Small intestine (tissue), 7 donors: ENCODE measurements around the gene TMEM131. TPM values are rescaled to one million over a fixed set of nuclear protein-coding genes. Genes with fewer than 3 reads are reported as not detected.

Experiments
- DNase-seq, 2 donors: peaks; one replicate each; pipeline versions ENCODE4 v3.0.0 to v3.0.0-alpha.2; 2013
- FAIRE-seq: peaks from 2 replicates; lab custom pipeline; 2012; peaks lifted over from hg19 to GRCh38; lab: Jason Lieb, UNC
- H3K27ac ChIP-seq, 3 donors: one replicate each; pipeline ENCODE4 v1.5.1; 2013; ENCODE audit warnings: low read length in 2 of 3, mild to moderate bottlenecking in 2 of 3, control low read depth in 1 of 3, inconsistent platforms in 1 of 3, low read depth in 1 of 3, moderate library complexity in 1 of 3
- H3K27me3 ChIP-seq, 3 donors: one replicate each; pipeline ENCODE4 v1.6.1; 2013; ENCODE audit warnings: low read length in 3 of 3, inconsistent platforms in 1 of 3; ENCODE audit not compliant: control insufficient read depth in 3 of 3, insufficient read depth in 3 of 3
- H3K36me3 ChIP-seq, 3 donors: one replicate each; pipeline ENCODE4 v1.6.1; 2013; ENCODE audit warnings: low read length in 3 of 3, inconsistent platforms in 1 of 3, low read depth in 1 of 3, mild to moderate bottlenecking in 1 of 3, moderate library complexity in 1 of 3; ENCODE audit not compliant: control insufficient read depth in 3 of 3, insufficient read depth in 2 of 3
- H3K4me1 ChIP-seq, 3 donors: one replicate each; pipeline ENCODE4 v1.6.1; 2013; ENCODE audit warnings: low read length in 2 of 3, inconsistent platforms in 1 of 3, low read depth in 1 of 3, mild to moderate bottlenecking in 1 of 3, moderate library complexity in 1 of 3; ENCODE audit not compliant: control insufficient read depth in 3 of 3, insufficient read depth in 2 of 3
- H3K4me3 ChIP-seq, 3 donors: one replicate each; pipeline ENCODE4 v1.5.1; 2013; ENCODE audit warnings: low read length in 3 of 3, control low read depth in 1 of 3, inconsistent platforms in 1 of 3, low read depth in 1 of 3, mild to moderate bottlenecking in 1 of 3, moderate library complexity in 1 of 3
- H3K9me3 ChIP-seq, 2 donors: one replicate each; pipeline ENCODE4 v1.6.1; 2013; ENCODE audit warnings: low read depth in 1 of 2, low read length in 1 of 2; ENCODE audit not compliant: control insufficient read depth in 2 of 2, insufficient read depth in 1 of 2
- WGBS, 3 donors: extraction: QIAGEN DNeasy Blood & Tissue Kit; methylation state at CpG; one replicate each; pipeline ENCODE4 v1.1.7; 2013; 5-methylcytosine and 5-hydroxymethylcytosine counted together
- polyA plus RNA-seq, 4 donors: library from polyadenylated mRNA; stranded (reverse) in 3 of 4; unstranded in 1 of 4; fragments of 200-250 nt in 3 of 4; fragments of 120-200 nt in 1 of 4; gene quantifications; one replicate each; pipeline versions ENCODE4 v1.2.1 to v1.2.3, GENCODE V29; 2013
- donor health status: healthy with polysubstance abuse.
- donor health status: control.
- donor health status: control.
- donor health status: Bipolar disorder and iron deficiency.
- donor health status: healthy.

Gene TMEM131
- polyA plus RNA-seq, 4 donors: 6.5 to 47.7 (median 13.8) TPM

DNA sequence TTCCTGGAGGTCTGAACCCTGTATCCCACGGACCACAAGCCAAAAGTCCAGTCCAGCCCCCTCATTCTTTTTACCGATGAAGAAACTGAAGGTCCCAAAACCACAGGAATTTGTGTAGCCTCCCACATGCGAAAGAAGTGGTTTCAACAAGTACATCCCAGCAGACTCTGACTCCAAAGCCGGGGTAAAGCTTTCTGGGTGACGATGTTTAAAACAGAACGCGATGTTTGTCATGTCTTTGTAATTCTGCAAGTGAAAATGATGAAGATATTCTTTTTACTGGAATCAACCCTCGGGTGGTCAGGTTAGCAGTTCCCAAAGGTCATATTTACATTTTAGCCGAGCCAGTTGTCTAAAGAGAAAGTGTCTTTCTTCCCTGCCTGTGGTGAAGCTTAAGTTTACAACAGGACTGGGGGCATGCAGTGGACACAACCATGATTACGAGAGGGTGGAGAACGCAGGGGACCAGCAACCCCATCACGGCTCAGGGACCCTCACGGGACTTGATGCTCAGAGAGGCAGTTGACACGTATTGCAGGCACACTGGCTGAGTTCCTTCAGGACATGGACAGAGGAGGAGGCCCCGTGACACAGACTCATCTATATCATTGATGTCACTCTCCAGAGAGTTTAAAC, 17.8 kb upstream of the TMEM131 start:
- DNase-seq (no peak), FAIRE-seq (no peak)
- Histone ChIP-seq H3K4me3 (no peak overlapping the region), H3K27me3 (no peaks in the 10 kb centered on the region), H3K4me1 (peaks cover 0 to 2% (median 0%) of the 10 kb centered on the region in 3 donors), H3K27ac (no peak overlapping the region), H3K36me3 (no peaks in the 10 kb centered on the region), H3K9me3 (no peaks in the 10 kb centered on the region)
- WGBS, 3 donors: 58 to 76% (median 63%) methylated on average over 15 of the region's 15 CpGs

- Histone ChIP-seq H3K9me3 (no peaks in the 10 kb centered on the region), H3K4me1 (peaks cover 0 to 2% (median 0%) of the 10 kb centered on the region in 3 donors), H3K27ac (peak overlapping the region in 1 of 3 donors; percentile 63), H3K36me3 (no peaks in the 10 kb centered on the region), H3K27me3 (no peaks in the 10 kb centered on the region), H3K4me3 (no peak overlapping the region)
- FAIRE-seq (no peak), DNase-seq (no peak)
- 85 to 96% (median 85%) methylated on average over 3 of the region's 3 CpGs for WGBS, 3 donors
These were observed 16.8 kb upstream of the TMEM131 start for GRCh38 chr2:98012561-98012991.

DNA sequence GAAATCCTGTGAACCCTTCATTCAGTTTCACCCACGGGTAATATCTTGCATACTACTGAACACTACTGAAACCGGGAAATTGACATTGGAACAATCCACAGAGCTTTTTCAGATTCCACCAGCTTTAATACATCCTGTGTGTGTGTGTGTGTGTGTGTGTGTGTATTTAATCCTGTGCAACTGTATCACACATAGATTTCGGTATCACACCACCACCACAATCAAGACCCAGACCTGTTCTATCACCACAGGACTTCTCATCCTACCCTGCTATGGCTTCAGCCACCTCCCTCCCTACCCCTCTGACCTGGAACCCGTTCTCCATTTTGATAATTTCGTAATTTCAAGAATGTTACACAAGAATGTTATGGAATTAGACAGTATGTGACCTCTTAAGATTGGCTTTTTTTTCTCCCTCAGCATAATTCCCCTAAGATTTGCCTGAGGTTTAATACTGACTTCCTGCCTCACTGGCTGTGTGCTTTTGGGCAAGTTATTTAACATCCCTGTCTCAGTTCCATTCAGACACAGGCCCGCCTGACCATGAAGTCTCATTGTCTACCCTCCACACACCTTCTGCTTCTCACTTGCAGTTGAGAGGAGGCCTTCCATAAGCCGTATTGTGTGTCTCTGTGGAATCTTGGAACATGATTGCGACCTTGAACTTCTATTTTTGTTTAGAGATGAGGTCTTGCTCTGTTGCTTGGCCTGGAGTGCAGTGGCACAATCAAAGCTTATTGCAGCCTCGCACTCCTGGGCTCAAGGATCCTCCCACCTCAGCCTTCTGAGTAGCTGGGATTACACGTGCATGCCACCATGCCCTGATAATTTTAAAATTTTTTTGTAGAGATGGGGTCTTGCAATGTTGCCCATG, 14.4 kb upstream of the TMEM131 start:
- Histone ChIP-seq H3K27ac (no peak overlapping the region), H3K27me3 (no peaks in the 10 kb centered on the region), H3K4me1 (no peaks in the 10 kb centered on the region), H3K4me3 (no peak overlapping the region), H3K36me3 (no peaks in the 10 kb centered on the region), H3K9me3 (no peaks in the 10 kb centered on the region)
- no peak for DNase-seq
- 78 to 88% (median 86%) methylated on average over 10 of the region's 10 CpGs for WGBS, 3 donors
- no peak for FAIRE-seq

- Histone ChIP-seq H3K27me3 (no peaks in the 10 kb centered on the region), H3K9me3 (no peaks in the 10 kb centered on the region), H3K36me3 (no peaks in the 10 kb centered on the region), H3K27ac (no peak overlapping the region), H3K4me1 (no peaks in the 10 kb centered on the region), H3K4me3 (no peak overlapping the region)
- FAIRE-seq (no peak), DNase-seq (no peak)
- 70 to 84% (median 80%) methylated on average over 3 of the region's 3 CpGs for WGBS, 3 donors
These were observed 12.7 kb upstream of the TMEM131 start for GRCh38 chr2:98008415-98008814.

DNA sequence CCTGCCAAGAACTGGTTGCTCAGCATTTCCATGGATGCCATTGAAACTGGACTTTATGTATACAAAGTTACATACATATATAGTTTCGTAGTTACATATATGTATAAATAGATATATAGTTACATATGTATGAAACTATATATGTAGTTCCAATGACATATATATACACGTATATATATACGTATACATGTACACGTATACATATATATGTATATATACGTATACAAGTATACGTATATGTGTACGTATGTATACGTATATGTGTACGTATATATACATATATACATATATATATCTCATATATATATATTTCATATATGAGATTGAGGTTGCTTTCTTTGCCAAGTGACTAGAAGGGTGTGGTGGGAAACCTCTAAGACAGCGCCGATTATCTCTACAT, 10.6 kb upstream of the TMEM131 start:
- Histone ChIP-seq H3K9me3 (no peaks in the 10 kb centered on the region), H3K36me3 (no peaks in the 10 kb centered on the region), H3K27ac (no peak overlapping the region), H3K4me1 (no peaks in the 10 kb centered on the region), H3K4me3 (no peak overlapping the region), H3K27me3 (no peaks in the 10 kb centered on the region)
- FAIRE-seq (no peak), DNase-seq (no peak)
- WGBS, 3 donors: 92 to 97% (median 93%) methylated on average over 11 of the region's 11 CpGs

- H3K9me3 ChIP-seq: no peaks in the 10 kb centered on the region
- FAIRE-seq (no peak), DNase-seq (no peak)
- WGBS, 3 donors: 90 to 97% (median 94%) methylated on average over 3 of the region's 3 CpGs
- H3K4me1 ChIP-seq: no peaks in the 10 kb centered on the region
- H3K27ac ChIP-seq: no peak overlapping the region
- H3K36me3 ChIP-seq: no peaks in the 10 kb centered on the region
- no peaks in the 10 kb centered on the region for H3K27me3 ChIP-seq
- H3K4me3 ChIP-seq: no peak overlapping the region
These were observed 8.9 kb upstream of the TMEM131 start for GRCh38 chr2:98004613-98005012.

- no peaks in the 10 kb centered on the region for H3K9me3 ChIP-seq
- no peak for FAIRE-seq
- no peaks in the 10 kb centered on the region for H3K27me3 ChIP-seq
- H3K27ac ChIP-seq: no peak overlapping the region
- H3K36me3 ChIP-seq: no peaks in the 10 kb centered on the region
- 82 to 93% (median 83%) methylated on average over 2 of the region's 2 CpGs for WGBS, 3 donors
- no peaks in the 10 kb centered on the region for H3K4me1 ChIP-seq
- no peak overlapping the region for H3K4me3 ChIP-seq
- DNase-seq: no peak
These were observed 8.3 kb upstream of the TMEM131 start for GRCh38 chr2:98004047-98004446.

- H3K4me1 ChIP-seq: no peaks in the 10 kb centered on the region
- whole genome bisulfite sequencing, 3 donors: 86 to 88% (median 87%) methylated on average over 3 of the region's 3 CpGs
- FAIRE-seq (no peak), DNase-seq (no peak)
- H3K27me3 ChIP-seq: no peaks in the 10 kb centered on the region
- no peak overlapping the region for H3K27ac ChIP-seq
- no peak overlapping the region for H3K4me3 ChIP-seq
- H3K9me3 ChIP-seq: no peaks in the 10 kb centered on the region
- H3K36me3 ChIP-seq: no peaks in the 10 kb centered on the region
These were observed 3.8 kb upstream of the TMEM131 start for GRCh38 chr2:97999536-97999935.
